ENCODE measurements around the gene BSPRY. TPM values are rescaled to one million over a fixed set of nuclear protein-coding genes. Genes with fewer than 3 reads are reported as not detected.
"Not testable (repeated sequence)": the region's sequence is repeated elsewhere in the genome, so short reads cannot be mapped to it uniquely, and the experiment has no call there.

The BSPRY gene
- total RNA-seq, 1 donor from 2014 or later = 1.8 TPM

- DNase-seq (ENCODE audit: low read depth) = no peak
- no peaks in the 10 kb centered on the region for H3K36me3 ChIP-seq (ENCODE audit: control insufficient read depth, insufficient read depth, low read length)
- FAIRE-seq = no peak
These were observed 11.0 kb downstream of the BSPRY start for GRCh38 chr9:113360242-113360842.

GRCh38 chr9:113361304-113362018 lies 12.1 kb downstream of the BSPRY start:
- H3K27me3 ChIP-seq (ENCODE audit: control insufficient read depth, insufficient read depth, low read length) = no peaks in the 10 kb centered on the region
- TF ChIP-seq CTCF (IDR thresholded peaks at IDR 0.05; ENCODE audit: insufficient read depth, low read length, severe bottlenecking) = no peak
- H3K36me3 ChIP-seq (ENCODE audit: control insufficient read depth, insufficient read depth, low read length) = no peaks in the 10 kb centered on the region
- H3K4me3 ChIP-seq (ENCODE audit: low read depth, low read length) = no peak overlapping the region
- FAIRE-seq (no peak), DNase-seq (ENCODE audit: low read depth) (no peak)

More at GRCh38 chr9:113360242-113360842, 11.0 kb downstream of the BSPRY start:
- Histone ChIP-seq H3K4me3 (ENCODE audit: low read depth, low read length) (no peak overlapping the region), H3K27me3 (ENCODE audit: control insufficient read depth, insufficient read depth, low read length) (no peaks in the 10 kb centered on the region)
- TF ChIP-seq CTCF (IDR thresholded peaks at IDR 0.05; ENCODE audit: insufficient read depth, low read length, severe bottlenecking) = no peak

- FAIRE-seq (no peak), DNase-seq (ENCODE audit: low read depth) (no peak)
- H3K27me3 ChIP-seq (ENCODE audit: control insufficient read depth, insufficient read depth, low read length) = no peaks in the 10 kb centered on the region
- TF ChIP-seq CTCF (IDR thresholded peaks at IDR 0.05; ENCODE audit: insufficient read depth, low read length, severe bottlenecking) = no peak
- no peak overlapping the region for H3K4me3 ChIP-seq (ENCODE audit: low read depth, low read length)
- no peaks in the 10 kb centered on the region for H3K36me3 ChIP-seq (ENCODE audit: control insufficient read depth, insufficient read depth, low read length)
These were observed 14.0 kb downstream of the BSPRY start for GRCh38 chr9:113363336-113363735.

- H3K36me3 ChIP-seq (ENCODE audit: control insufficient read depth, insufficient read depth, low read length) = no peaks in the 10 kb centered on the region
- H3K4me3 ChIP-seq (ENCODE audit: low read depth, low read length) = no peak overlapping the region
- DNase-seq (ENCODE audit: low read depth) (no peak), FAIRE-seq (no peak)
- H3K27me3 ChIP-seq (ENCODE audit: control insufficient read depth, insufficient read depth, low read length) = no peaks in the 10 kb centered on the region
- TF ChIP-seq CTCF (IDR thresholded peaks at IDR 0.05; ENCODE audit: insufficient read depth, low read length, severe bottlenecking) = no peak
These were observed 15.6 kb downstream of the BSPRY start for GRCh38 chr9:113364951-113365350.

- not testable (repeated sequence) for H3K36me3 ChIP-seq (ENCODE audit: control insufficient read depth, insufficient read depth, low read length); FAIRE-seq; H3K4me3 ChIP-seq (ENCODE audit: low read depth, low read length); DNase-seq (ENCODE audit: low read depth); H3K27me3 ChIP-seq (ENCODE audit: control insufficient read depth, insufficient read depth, low read length)
These were observed 16.3 kb downstream of the BSPRY start for GRCh38 chr9:113365652-113366051.

GRCh38 chr9:113368348-113368981 lies 19.1 kb downstream of the BSPRY start:
- no peak for TF ChIP-seq CTCF (IDR thresholded peaks at IDR 0.05; ENCODE audit: insufficient read depth, low read length, severe bottlenecking)
- Histone ChIP-seq H3K27me3 (ENCODE audit: control insufficient read depth, insufficient read depth, low read length) (no peaks in the 10 kb centered on the region), H3K36me3 (ENCODE audit: control insufficient read depth, insufficient read depth, low read length) (peaks cover under 1% of the 10 kb centered on the region), H3K4me3 (ENCODE audit: low read depth, low read length) (no peak overlapping the region)
- FAIRE-seq = no peak
- no peak for DNase-seq (ENCODE audit: low read depth)

All from bronchial epithelial cell (primary cell).